Progenitor cell of endocrine pancreas (in vitro differentiated cells): ENCODE results near the gene GPS1. TPM values are rescaled to one million over a fixed set of nuclear protein-coding genes. Genes with fewer than 3 reads are reported as not detected.

Source experiments
- DNase-seq: peaks from one replicate; pipeline ENCODE4 v3.0.0; 2021; ENCODE audit warnings: low spot score; ENCODE audit not compliant: unreplicated experiment
- H3K27ac Mint-ChIP-seq: 2 replicates; pipeline ENCODE4 v1.8.0; 2021; ENCODE audit warnings: mild to moderate bottlenecking, moderate library complexity, mixed read lengths
- H3K27me3 Mint-ChIP-seq: 2 replicates; pipeline ENCODE4 v1.8.0; 2021; ENCODE audit warnings: mixed read lengths
- H3K36me3 Mint-ChIP-seq: 2 replicates; pipeline ENCODE4 v1.8.0; 2022; ENCODE audit warnings: mixed read lengths; ENCODE audit not compliant: insufficient read depth
- H3K4me1 Mint-ChIP-seq: 2 replicates; pipeline ENCODE4 v1.8.0; 2021; ENCODE audit warnings: low read depth, mixed read lengths
- H3K4me3 Mint-ChIP-seq: 2 replicates; pipeline ENCODE4 v1.8.0; 2021; ENCODE audit warnings: low read depth, mild to moderate bottlenecking, moderate library complexity, mixed read lengths
- H3K9me3 Mint-ChIP-seq: 2 replicates; pipeline ENCODE4 v1.8.0; 2021; ENCODE audit warnings: low read depth, mixed read lengths
- total RNA-seq: library from RNA; stranded (reverse); gene quantifications from 2 replicates; pipeline ENCODE4 v1.2.1, GENCODE V29; 2021
- TF ChIP-seq, protein P1 (sequence below): fragments of 200-600 bp; sonication (generic); IDR thresholded peaks from one replicate; pipeline ENCODE4 v1.5.0; 2021; ENCODE audit warnings: antibody characterized with exemption, mild to moderate bottlenecking; ENCODE audit not compliant: unreplicated experiment

The GPS1 gene
- total RNA-seq, 1 donor from 2014 or later, result 137 TPM

DNA sequence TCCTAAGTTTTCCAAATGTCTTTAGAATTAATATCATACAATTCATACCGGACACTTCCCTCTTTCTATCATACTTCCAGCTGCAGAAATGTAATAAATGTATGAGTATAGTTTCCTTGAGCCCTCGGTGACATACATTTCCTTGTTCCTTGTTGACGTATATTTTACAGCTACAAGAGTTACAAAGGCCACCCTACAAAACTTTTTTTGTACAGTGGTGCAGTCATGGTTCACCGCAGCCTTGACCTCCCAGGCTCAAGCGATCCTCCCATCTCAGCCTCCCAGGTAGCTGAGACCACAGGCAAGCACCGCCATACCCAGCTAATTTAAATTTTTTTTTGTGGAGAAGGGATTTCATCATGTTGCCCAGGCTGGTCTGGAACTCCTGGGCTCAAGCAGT lies 21.1 kb downstream of the GPS1 start:
- TF ChIP-seq, protein P1, sequence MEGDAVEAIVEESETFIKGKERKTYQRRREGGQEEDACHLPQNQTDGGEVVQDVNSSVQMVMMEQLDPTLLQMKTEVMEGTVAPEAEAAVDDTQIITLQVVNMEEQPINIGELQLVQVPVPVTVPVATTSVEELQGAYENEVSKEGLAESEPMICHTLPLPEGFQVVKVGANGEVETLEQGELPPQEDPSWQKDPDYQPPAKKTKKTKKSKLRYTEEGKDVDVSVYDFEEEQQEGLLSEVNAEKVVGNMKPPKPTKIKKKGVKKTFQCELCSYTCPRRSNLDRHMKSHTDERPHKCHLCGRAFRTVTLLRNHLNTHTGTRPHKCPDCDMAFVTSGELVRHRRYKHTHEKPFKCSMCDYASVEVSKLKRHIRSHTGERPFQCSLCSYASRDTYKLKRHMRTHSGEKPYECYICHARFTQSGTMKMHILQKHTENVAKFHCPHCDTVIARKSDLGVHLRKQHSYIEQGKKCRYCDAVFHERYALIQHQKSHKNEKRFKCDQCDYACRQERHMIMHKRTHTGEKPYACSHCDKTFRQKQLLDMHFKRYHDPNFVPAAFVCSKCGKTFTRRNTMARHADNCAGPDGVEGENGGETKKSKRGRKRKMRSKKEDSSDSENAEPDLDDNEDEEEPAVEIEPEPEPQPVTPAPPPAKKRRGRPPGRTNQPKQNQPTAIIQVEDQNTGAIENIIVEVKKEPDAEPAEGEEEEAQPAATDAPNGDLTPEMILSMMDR, result no peak
- Mint-ChIP-seq H3K27ac (no peak overlapping the region), H3K4me3 (no peak overlapping the region), H3K9me3 (no peaks in the 10 kb centered on the region), H3K27me3 (peaks cover 20% of the 10 kb centered on the region), H3K4me1 (no peaks in the 10 kb centered on the region), H3K36me3 (no peaks in the 10 kb centered on the region)
- no peak for DNase-seq

DNA sequence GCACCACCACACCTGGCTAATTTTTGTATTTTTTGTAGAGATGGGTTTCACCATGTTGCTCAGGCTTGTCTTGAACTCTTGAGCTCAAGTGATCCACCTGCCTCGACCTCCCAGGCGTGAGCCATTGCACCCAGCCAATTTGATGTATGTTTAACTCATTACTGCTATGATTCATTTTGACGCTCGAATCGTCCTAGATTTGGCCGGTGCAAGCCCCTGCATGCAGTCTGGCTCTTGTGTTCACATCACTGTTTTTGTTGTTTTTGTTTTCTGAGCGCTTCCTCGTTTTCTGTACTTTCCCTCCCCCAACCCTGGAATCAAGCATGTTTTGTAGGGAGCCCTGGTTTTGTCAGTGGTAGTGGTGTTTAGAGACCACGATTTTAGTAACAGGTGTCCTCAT lies 21.7 kb downstream of the GPS1 start:
- Mint-ChIP-seq H3K4me1 (no peaks in the 10 kb centered on the region), H3K36me3 (peaks cover 2% of the 10 kb centered on the region), H3K9me3 (no peaks in the 10 kb centered on the region), H3K4me3 (no peak overlapping the region), H3K27me3 (peaks cover 20% of the 10 kb centered on the region), H3K27ac (no peak overlapping the region)
- TF ChIP-seq, protein P1, result no peak
- DNase-seq, result no peak

DNA sequence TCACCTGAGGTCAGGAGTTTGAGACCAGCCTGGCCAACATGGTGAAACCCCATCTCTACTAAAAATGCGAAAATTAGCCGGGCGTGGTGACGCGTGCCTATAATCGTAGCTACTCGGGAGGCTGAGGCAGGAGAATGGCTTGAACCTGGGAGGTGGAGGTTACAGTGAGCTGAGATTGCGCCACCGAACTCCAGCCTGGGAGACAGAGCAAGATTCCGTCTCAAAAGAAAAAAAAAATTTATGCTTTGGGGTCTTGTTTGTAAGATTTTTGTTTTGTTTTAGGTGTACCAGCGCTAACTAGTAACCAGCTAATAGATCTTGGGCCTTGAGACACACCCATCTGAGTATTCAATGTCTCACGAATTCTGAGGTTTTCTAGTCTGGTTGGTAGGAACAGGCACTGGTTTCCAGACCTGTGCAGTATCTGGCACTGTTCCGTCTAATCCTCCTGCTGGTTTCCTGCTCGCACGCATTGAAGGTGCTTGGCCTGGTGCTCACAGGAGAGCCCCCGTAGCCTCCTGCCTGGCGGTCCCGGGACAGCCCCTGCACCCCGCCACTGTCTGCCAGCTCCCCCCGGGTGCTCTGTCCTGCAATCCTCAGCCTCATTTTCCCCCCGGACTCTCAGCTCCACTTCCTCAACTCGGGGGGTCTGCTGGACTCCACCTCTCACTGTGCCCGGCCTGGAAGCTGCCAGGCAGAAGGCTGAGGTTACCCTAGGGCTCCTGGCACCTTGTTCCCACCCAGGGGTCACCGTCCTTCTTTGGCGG lies 24.5 kb downstream of the GPS1 start:
- Mint-ChIP-seq H3K4me1 (no peaks in the 10 kb centered on the region), H3K9me3 (no peaks in the 10 kb centered on the region), H3K36me3 (peaks cover 2% of the 10 kb centered on the region), H3K27me3 (peaks cover 16% of the 10 kb centered on the region), H3K4me3 (no peak overlapping the region), H3K27ac (no peak overlapping the region)
- DNase-seq, result no peak
- TF ChIP-seq, protein P1, result no peak

DNA sequence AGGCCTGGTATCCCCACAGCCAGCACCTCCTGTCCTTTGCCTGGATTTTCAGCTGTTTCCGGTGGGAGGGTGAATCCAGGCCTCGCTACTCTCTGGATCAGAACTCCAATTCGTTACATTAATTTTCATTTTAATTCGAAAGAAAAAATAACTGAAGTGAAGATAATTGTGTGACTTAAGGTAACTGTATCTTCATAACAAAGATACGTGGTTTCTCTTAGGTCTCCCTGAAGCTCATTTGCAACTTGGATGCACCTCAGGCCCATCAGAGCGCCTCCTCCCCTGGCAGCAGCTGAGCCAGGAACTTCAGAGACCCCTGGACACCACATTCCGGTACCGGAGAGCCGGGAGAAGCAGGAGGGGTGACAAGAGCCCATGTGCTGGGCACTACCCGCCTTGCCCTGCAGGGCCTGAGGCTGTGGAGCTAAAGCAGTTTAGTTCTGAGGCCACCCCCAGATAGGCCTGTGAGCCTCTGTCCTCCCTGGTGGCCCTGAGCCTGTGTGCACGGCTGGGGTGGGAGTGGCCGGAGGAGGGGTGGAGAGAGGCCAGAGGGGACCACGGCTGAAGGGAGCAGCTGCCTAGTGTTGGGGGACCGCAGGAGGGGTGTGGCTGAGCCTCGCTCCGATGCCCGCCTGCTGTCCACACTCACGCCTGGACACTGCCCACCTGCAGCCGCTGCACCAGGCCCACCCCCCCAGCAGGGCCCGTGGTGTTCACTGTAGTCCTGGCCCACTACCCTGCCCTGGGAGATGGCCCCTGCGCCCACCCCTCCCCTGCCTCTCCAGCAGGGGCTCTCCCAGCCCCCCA lies 25.3 kb downstream of the GPS1 start:
- peaks cover 2% of the 10 kb centered on the region for H3K36me3 Mint-ChIP-seq
- no peaks in the 10 kb centered on the region for H3K9me3 Mint-ChIP-seq
- TF ChIP-seq, protein P1, result no peak
- no peak overlapping the region for H3K27ac Mint-ChIP-seq
- no peak overlapping the region for H3K4me3 Mint-ChIP-seq
- H3K4me1 Mint-ChIP-seq, result no peaks in the 10 kb centered on the region
- H3K27me3 Mint-ChIP-seq, result peaks cover 16% of the 10 kb centered on the region
- DNase-seq, result no peak

DNA sequence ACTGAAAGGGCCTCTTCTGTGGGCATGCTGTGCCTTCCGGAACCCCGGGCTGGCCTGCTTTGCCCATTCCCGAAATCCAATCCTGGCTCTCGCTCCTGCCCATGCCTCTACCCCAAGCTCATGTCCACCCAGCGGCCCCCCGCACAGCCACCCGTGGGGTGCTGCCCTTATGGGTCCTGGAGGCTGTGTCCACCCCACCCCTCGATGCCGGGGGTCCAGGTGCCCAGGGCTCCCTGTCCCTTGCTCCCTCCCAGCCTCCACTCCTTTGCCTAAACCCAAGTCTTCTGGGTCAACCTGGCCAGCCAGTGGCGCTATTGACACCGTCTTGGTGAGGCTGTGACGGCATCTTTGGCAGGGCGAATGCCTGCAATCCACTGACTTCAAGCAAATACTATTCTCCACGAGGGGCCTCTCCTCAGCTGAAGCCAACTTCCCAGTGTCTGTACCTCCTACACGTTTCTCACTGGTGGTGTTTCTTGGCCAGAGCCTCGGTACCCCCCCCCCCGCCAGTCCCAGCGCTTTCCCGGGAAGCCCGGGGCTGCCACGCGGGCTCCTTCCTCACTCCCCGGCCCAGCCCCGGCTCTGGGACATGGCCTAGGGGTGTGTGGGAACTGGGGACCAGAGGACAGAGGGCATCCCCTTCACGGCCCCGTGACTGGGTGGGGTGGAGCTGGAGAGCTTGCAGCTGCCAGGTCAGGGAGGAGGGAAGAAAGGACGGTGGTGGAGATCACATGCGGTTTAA lies 26.1 kb downstream of the GPS1 start:
- Mint-ChIP-seq H3K4me3 (no peak overlapping the region), H3K4me1 (no peaks in the 10 kb centered on the region), H3K27ac (no peak overlapping the region), H3K36me3 (peaks cover 2% of the 10 kb centered on the region), H3K27me3 (peaks cover 13% of the 10 kb centered on the region), H3K9me3 (no peaks in the 10 kb centered on the region)
- DNase-seq, result no peak
- TF ChIP-seq, protein P1, result no peak
